ENCODE data around the gene TMX4.
"Not testable (repeated sequence)": the region's sequence is repeated elsewhere in the genome, so short reads cannot be mapped to it uniquely, and the experiment has no call there.

Gene TMX4

DNA sequence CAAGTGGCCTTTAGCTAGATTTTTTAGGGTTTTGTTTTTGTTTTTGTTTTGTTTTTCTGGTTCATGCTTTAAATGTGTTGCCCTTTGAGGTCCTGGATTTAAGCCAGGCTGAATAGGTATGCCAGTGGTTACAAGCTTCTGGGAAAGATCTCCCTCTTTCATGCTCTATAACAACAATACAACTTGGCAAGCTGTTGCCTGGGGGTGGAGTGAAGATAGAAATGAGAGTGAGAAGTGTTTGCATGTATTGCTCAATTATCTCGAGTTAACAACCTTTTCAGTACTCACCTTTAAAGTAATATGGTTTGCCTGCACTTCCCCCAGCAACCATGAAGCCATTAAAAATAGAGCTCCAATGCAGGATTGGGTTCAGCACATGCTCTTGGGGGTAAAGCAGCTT, 60.1 kb downstream of the TMX4 start:
- DNase-seq: no peak

DNA sequence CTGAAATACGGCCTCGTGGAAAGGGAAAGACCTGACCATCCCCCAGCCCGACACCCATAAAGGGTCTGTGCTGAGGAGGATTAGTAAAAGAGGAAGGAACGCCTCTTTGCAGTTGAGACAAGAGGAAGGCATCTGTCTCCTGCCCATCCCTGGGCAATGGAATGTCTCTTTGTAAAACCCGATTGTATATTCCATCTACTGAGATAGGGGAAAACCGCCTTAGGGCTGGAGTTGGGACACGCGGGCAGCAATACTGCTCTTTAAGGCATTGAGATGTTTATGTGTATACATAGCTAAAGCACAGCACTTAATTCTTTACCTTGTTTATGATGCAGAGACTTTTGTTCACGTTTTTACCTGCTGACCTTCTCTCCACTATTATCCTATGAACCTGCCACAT, 63.0 kb downstream of the TMX4 start:
- not testable (repeated sequence) for DNase-seq

GRCh38 chr20:7950387-7950786, 69.2 kb downstream of the TMX4 start:
- no peak for DNase-seq

DNA sequence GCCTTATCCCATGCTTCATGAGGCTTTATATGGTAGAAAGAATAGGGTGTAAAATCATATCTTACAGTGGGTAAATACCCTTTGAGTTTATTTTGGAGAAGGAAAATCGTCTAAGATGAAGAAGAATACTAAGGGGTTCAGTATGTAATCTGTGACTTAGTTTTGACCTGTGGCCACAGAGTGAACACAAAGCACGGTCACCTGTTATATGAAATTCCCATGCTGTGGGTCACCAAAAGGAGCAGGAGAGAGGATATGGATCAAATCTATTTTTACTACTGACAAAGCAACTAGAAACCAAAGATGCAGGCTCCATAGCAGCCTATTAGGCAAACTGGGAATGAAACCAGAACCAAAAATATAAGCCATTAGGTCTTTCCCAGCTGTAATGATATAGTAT, 75.7 kb downstream of the TMX4 start:
- no peak for DNase-seq

- DNase-seq: no peak
These were observed 79.2 kb downstream of the TMX4 start, which contains the start of gene HAO1 for GRCh38 chr20:7940341-7940740. Gene HAO1, minus strand, starts transcription at chr20:7940458. Its CDS starts 36 bp downstream, at chr20:7940422.

GRCh38 chr20:7939663-7940062, 79.9 kb downstream of the TMX4 start:
- no peak for DNase-seq

GRCh38 chr20:7938058-7938457, 81.5 kb downstream of the TMX4 start:
- DNase-seq: no peak

GRCh38 chr20:7937328-7937727, 82.2 kb downstream of the TMX4 start:
- DNase-seq: no peak

DNA sequence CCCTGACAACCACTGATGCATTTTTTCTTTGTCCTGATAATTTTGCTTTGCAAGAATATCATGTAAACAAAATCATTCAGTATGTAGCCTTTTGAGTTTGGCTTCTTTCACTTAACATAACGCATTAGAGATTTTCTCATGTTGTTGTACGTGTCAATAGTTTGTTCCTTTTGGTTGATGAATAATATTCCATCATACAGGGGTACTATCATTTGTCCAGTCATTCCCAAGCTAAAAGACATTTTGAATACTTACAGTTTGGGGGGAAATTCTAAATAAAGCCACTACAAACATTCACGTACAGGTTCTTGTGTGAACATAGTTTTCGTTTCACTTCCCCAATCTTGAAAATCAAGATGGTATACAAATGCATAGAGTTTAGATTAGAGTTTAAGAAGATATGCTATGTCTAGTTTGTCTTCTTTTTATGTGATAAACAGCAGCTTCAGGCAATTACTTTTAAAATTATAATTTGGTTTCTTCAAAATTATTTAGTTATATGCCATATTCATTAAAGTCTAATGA, 84.5 kb downstream of the TMX4 start:
- DNase-seq: no peak

DNA sequence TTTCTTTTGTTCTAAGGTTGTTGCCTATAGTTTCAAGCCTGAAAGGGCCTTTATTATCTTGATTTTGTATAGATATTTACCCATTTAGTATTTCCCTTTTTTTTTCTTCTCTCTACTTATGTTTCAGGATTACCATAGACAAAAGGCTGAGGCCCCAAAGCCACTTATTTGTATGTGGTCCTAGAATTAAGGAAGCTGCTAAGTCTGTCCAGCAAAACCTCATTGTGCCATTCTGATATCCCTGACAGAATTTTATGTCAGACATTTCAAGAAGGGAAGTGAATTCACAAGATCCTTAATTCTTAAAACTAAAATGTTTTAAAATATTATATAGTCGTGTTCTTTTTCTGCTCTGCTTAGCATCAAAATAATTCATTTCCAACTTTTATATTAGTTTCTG, 86.2 kb downstream of the TMX4 start:
- DNase-seq: no peak

DNA sequence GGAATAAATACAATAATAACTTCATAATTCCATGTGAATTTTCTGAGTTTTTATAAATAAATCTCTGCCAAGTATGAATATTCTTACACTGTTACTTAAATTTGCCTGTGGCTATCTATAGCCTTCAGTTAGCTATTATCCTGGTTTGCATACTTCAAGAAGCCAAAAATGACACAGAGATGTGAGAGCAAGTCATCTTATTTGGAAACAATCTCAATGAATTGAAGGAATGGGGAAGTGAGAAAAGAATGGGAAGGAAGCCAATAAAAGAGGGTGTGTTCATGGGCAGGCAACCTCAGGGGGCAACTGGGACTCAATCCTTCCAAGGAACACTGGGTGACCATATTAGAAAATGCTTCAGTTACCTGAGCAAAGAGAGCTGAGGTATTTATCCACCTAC, 89.2 kb downstream of the TMX4 start:
- no peak for DNase-seq

Data from CD4-positive, alpha-beta T cell treated with Interleukin-21 for 1 hour (primary cell).